ENCODE results near the gene TIGD7. TPM values are rescaled to one million over a fixed set of nuclear protein-coding genes. Genes with fewer than 3 reads are reported as not detected.
A peak's percentile ranks its signal among the peaks of the same experiment; 100 is the strongest.
"Not testable (repeated sequence)": the region's sequence is repeated elsewhere in the genome, so short reads cannot be mapped to it uniquely, and the experiment has no call there.

Gene TIGD7
- total RNA-seq, 1 donor from 2014 or later: 2.4 TPM

DNA sequence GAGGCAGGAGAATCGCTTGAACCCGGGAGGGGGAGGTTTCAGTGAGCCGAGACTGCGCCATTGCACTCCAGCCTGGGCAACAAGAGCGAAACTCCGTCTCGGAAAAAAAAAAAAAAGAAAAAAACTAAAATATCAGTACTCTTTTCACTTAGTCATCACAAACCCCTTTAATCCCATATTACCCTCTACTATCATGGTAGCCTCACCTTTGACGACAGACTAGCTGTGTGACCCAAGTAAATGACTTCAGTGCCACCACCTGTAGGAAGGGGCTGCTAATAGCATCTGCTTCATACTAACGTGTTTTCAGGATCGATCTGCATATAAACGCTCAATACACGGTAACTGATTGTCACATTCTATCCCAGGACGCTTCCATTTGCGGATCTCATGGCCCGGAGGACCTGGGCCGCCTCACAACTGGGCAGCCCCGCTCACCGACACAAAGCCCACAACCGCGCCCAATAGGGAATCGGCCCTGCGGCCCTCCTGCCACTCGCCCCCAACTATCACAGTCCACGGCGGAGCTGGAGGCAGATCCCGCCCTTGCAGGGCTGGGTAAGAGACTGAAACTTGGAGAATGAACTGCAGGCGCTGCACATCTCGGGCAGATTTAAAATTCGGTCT is 23.0 kb downstream of the TIGD7 start:
- DNase-seq: peak; percentile 82

- no peak for DNase-seq
These were observed 23.9 kb downstream of the TIGD7 start for GRCh38 chr16:3281222-3281820.

DNA sequence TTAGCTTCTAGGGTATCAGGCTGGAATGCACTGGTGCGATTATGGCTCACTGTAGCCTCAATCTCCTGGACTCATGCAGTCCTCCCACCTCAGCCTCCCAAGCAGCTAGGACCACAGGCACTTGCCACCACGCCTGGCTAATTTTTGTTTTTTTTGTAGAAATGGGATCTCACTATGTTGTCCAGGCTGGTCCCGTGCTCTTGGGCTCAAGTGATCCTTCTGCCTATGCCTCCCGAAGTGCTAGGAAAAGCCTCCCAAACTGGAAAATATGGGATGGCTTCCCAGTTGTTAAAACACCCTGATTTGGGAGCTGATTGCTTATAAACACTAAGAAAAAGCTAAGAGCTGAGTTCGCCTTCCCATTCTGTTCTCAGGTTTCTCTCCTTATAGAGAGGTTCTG is 28.6 kb downstream of the TIGD7 start:
- no peak for DNase-seq

- DNase-seq: no peak
These were observed 30.3 kb downstream of the TIGD7 start for GRCh38 chr16:3274947-3275346.

- DNase-seq: no peak
These were observed 30.7 kb downstream of the TIGD7 start for GRCh38 chr16:3274490-3274889.

GRCh38 chr16:3271281-3271680 is 33.9 kb downstream of the TIGD7 start:
- DNase-seq: not testable (repeated sequence)

DNA sequence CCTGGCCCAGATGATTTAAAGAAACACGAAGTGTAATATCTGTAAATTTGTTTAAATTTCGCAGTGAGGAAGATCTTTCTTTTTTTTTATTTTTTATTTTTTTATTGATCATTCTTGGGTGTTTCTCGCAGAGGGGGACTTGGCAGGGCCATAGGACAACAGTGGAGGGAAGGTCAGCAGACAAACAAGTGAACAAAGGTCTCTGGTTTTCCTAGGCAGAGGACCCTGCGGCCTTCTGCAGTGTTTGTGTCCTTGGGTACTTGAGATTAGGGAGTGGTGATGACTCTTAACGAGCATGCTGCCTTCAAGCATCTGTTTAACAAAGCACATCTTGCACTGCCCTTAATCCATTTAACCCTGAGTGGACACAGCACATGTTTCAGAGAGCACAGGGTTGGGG is 34.5 kb downstream of the TIGD7 start:
- DNase-seq: not testable (repeated sequence)

GRCh38 chr16:3268294-3268693 is 36.9 kb downstream of the TIGD7 start:
- DNase-seq: no peak

GRCh38 chr16:3266873-3267537 is 38.2 kb downstream of the TIGD7 start:
- DNase-seq: peak; percentile 67

DNA sequence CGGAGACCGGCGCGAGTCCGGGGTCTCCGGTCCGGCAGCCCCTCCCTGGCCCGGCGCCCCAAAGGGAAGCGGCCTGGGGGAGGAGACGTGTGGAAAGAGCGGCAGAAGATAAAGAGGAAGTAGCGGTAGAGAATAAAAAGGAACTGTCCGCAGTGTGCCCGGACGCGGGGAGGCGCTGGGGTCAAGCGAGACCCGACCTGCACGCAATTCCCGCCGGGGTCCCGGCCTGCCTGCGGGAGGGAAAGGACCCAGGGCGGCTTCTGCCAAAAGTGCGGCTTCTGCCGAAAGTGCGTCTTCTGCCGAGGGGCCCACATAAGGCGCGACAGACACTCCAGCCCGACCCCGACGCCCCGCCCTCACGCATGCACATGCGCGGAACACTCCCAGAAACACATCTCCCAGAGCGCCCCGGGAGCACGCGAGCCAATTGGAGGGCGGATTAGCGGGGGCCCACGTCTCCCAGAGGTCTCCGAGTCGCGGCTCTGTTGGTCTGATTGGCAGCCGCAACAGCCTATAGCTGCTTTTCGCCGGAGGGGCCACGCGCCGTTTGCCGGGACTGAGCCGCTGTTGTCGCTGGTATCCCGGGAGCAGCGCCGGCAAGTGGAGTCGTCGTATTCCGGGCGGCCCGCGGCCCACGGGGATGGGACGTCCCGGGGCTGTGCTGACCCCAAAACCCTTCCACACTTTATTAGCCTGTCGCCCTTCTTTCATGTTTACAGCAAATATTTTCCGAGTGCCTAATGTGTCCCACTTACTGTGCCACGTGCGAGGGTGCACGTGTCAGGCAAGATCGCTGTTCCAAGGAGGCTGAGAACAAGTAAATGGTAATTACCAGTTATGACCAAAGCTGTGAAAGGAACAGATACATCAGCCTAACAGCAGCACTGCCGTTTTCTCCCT is 40.8 kb downstream of the TIGD7 start:
- peak; percentile 99 for DNase-seq

- no peak for DNase-seq
These were observed 42.7 kb downstream of the TIGD7 start for GRCh38 chr16:3262517-3262916.

DNA sequence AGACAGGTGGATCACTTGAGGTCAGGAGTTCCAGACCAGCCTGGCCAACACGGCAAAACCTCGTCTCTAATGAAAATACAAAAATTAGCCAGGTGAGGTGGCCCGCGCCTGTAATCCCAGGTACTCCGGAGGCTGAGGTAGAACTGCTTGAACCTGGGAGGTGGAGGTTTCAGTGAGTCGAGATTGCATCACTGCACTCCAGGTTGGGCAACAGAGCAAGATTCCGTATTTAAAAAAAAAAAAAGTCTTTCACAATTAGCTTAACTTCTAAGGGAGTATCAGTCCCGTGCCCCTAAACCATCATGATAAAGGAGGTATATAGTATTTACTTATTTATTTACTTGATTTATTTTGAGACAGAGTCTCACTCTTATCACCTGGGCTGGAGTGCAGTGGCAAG is 45.4 kb downstream of the TIGD7 start:
- DNase-seq: no peak

DNA sequence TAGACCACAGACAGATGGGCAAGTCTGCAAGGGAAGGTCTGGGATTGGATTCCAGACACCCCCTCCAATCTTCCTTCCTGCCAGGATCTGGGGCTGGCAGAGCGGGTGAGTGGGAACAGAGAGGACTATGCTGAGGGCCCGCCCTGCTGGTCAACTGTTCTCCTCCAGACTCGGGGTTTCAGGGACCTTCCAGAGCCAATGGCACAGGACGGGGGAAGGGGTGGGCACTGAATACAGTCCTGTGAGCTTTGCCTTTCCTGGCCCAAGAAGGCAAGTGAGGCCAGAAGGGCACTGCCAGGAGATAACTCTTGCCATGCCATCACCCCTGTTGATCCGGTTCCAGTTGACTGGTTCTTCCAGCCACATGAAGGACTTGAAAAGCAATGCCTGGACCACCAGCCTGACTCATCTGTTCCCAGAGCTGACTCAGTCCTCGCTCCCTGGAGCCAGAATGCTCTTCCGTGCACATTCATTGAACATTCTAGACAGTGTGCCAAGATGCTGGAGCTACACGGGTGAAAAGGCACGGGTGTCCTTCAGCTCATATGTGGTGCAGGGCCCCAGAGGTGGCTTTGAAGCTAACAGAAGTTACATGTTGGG is 48.3 kb downstream of the TIGD7 start:
- DNase-seq: no peak

DNA sequence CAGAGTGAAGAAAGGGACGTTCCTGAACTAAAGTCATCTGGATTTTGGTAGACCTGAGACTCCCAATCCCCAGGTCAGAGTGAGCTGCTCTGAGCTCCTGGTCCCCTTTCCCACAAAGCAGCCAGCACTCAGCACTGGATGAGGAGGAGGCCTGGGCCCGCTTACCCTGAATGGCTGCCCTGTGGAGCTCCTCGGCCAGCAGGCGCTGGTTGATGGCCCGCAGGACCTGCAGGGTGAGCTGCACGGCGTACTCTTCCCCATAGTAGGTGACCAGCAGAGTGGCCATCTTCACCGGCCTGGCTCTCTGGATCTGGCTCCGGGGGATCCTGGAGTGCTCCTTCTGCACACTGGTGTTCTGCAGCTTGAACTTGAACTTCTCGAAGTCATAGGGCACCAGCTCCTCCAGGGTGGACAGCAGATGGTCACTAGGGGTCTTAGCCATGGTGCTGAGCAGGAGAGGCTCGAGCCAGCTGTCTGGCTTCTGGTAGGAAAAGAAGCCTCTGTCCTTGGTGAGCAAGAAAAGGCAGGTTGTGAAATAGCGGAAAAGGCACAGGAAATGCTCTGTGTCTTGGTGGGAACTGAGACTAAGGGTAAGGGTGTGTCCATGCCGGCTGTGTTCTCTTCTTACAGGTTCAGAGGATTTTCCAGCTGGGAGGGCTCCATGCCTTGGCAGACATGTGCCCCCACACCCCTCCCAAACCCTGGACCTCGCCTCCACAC is 48.9 kb downstream of the TIGD7 start, which contains the start of gene MEFV:
Gene MEFV, minus strand, starts transcription at position 488 of the 720 bp plus-strand sequence. Its CDS starts 46 bp downstream, at position 442.
- DNase-seq: no peak

- no peak for DNase-seq
These were observed 50.9 kb downstream of the TIGD7 start for GRCh38 chr16:3254309-3254708.

GRCh38 chr16:3252967-3253366 is 52.3 kb downstream of the TIGD7 start:
- DNase-seq: no peak

DNA sequence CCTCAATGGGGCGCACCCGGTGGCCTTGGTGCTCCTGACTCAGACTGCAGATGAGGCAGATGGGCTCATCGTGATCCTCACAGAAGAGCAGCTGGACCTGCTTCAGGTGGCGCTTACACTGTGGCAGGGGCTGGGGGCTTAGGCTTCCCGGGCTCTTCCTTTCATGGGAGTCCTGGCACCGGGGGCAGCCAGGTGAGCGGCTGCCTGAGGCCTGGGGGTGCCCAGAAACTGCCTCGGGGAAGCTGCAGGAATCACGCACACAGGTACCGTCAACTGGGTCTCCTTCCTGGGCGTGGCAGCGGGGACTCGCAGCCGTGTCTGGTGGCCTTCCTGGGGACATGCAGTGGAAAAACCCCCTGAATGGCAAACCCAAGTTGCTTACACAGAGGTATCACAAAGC is 55.8 kb downstream of the TIGD7 start:
- no peak for DNase-seq

- no peak for DNase-seq
These were observed 56.2 kb downstream of the TIGD7 start for GRCh38 chr16:3249020-3249419.

Data from dermis blood vessel endothelial cell (primary cell).